Breast epithelium (tissue), 4 donors: ENCODE results near the gene NR6A1. TPM values are rescaled to one million over a fixed set of nuclear protein-coding genes. Genes with fewer than 3 reads are reported as not detected.
"Not testable (repeated sequence)": the region's sequence is repeated elsewhere in the genome, so short reads cannot be mapped to it uniquely, and the experiment has no call there.

ENCODE experiments used
- DNase-seq, 2 donors: peaks; one replicate each; pipeline ENCODE4 v3.0.0-alpha.2; 2019; ENCODE audit warnings: low spot score in 2 of 2
- H3K27ac ChIP-seq, 2 donors: fragments of 200-600 bp; sonication (generic) in 1 of 2; one replicate each; pipeline ENCODE4 v1.5.1; 2016 to 2019; ENCODE audit warnings: mild to moderate bottlenecking in 1 of 2
- H3K27me3 ChIP-seq, 2 donors: fragments of 200-600 bp; sonication (generic) in 1 of 2; one replicate each; pipeline versions ENCODE4 v1.5.1 to v1.6.0; 2017 to 2019; ENCODE audit warnings: control low read depth in 1 of 2, mild to moderate bottlenecking in 1 of 2
- H3K36me3 ChIP-seq: fragments of 200-600 bp; one replicate; pipeline ENCODE4 v1.5.1; 2019
- H3K4me1 ChIP-seq, 2 donors: fragments of 200-600 bp; sonication (generic); one replicate each; pipeline ENCODE4 v1.5.1; 2016 to 2019; ENCODE audit warnings: control low read depth in 1 of 2
- H3K4me3 ChIP-seq, 3 donors: fragments of 200-600 bp; sonication (generic); 1 replicate in 2 of 3; 2 replicates in 1 of 3; pipeline ENCODE4 v1.5.1; 2016 to 2019; ENCODE audit warnings: mild to moderate bottlenecking in 3 of 3, moderate library complexity in 2 of 3
- H3K9me3 ChIP-seq, 2 donors: fragments of 200-600 bp; sonication (generic) in 1 of 2; one replicate each; pipeline ENCODE4 v1.5.1; 2016 to 2019; ENCODE audit warnings: control low read depth in 1 of 2
- POLR2A ChIP-seq: fragments of 450-650 bp; IDR thresholded peaks from one replicate; pipeline ENCODE4 v1.6.1; 2016; ENCODE audit warnings: antibody characterized with exemption, mild to moderate bottlenecking, moderate library complexity
- POLR2AphosphoS5 ChIP-seq, 3 donors: sonication (generic); formaldehyde crosslinking; IDR thresholded peaks; one replicate each; pipeline ENCODE4 v1.6.1; 2017; ENCODE audit warnings: antibody characterized with exemption in 3 of 3
- intact Hi-C: fragments of 100-400 bp; cut with DNase I; formaldehyde crosslinking; loops from one replicate; pipeline ENCODE4 v1.15.1; 2023; ENCODE audit warnings: low total_unique reads
- total RNA-seq, 3 donors: library from RNA; depleted of rRNA; stranded (reverse); fragments of >200 nt; gene quantifications; one replicate each; pipeline ENCODE4 v1.1.0, GENCODE V29; 2016
- TF ChIP-seq, protein P1 (sequence below), 3 donors: fragments of 450-650 bp; IDR thresholded peaks; one replicate each; pipeline ENCODE4 v1.5.1; 2016 to 2017; ENCODE audit warnings: antibody characterized with exemption in 3 of 3, mild to moderate bottlenecking in 3 of 3, moderate library complexity in 3 of 3

The NR6A1 gene
- total RNA-seq, 3 donors from 2014 or later: 1.3 to 5.3 (median 3.9) TPM

DNA sequence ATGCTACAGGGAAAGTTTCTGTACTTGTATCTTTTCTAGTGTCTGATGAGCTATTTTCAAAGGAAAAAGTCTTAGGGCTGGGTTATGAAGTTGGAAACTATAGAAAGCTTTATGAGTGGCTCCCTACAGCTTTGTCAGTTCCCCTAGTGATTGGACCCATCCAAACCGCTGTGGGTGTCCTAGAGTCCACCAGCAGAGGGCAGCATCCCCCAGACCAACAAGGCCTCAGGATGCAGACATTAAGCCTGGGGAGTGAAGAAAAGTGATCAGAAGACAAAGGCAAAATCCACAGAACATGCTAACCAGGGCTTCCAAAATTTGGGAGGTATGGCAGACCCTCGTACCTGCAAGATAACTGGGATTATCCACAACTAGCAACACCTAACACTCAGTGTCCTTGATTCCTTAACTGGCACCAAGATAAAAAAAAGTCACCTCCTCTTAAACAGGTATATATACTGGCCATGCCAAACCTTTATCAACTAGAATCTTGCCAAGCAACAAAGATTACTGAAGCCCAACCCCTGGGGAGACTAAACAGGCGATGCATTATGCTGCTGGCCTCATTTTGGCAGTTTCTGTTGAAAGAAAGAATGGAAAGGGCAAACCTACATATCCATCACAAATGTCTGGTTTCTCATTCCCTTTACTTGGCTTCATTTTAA, 153.5 kb downstream of the NR6A1 start:
- H3K4me3 ChIP-seq: no peak overlapping the region
- no peaks in the 10 kb centered on the region for H3K36me3 ChIP-seq
- intact Hi-C loops: loop anchor here (10.0 kb wide), 1 partner anchor 97 kb away; no protein-coding TSS in a partner anchor
- H3K9me3 ChIP-seq: no peaks in the 10 kb centered on the region
- H3K27me3 ChIP-seq: no peaks in the 10 kb centered on the region
- H3K4me1 ChIP-seq: no peaks in the 10 kb centered on the region
- TF ChIP-seq, protein P1, sequence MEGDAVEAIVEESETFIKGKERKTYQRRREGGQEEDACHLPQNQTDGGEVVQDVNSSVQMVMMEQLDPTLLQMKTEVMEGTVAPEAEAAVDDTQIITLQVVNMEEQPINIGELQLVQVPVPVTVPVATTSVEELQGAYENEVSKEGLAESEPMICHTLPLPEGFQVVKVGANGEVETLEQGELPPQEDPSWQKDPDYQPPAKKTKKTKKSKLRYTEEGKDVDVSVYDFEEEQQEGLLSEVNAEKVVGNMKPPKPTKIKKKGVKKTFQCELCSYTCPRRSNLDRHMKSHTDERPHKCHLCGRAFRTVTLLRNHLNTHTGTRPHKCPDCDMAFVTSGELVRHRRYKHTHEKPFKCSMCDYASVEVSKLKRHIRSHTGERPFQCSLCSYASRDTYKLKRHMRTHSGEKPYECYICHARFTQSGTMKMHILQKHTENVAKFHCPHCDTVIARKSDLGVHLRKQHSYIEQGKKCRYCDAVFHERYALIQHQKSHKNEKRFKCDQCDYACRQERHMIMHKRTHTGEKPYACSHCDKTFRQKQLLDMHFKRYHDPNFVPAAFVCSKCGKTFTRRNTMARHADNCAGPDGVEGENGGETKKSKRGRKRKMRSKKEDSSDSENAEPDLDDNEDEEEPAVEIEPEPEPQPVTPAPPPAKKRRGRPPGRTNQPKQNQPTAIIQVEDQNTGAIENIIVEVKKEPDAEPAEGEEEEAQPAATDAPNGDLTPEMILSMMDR (IDR thresholded peaks at IDR 0.05): peak; percentile 58 to 88 (median 80)
- TF ChIP-seq POLR2A: no peak
- DNase-seq: peak; percentile 66 to 79
- H3K27ac ChIP-seq: no peak overlapping the region

DNA sequence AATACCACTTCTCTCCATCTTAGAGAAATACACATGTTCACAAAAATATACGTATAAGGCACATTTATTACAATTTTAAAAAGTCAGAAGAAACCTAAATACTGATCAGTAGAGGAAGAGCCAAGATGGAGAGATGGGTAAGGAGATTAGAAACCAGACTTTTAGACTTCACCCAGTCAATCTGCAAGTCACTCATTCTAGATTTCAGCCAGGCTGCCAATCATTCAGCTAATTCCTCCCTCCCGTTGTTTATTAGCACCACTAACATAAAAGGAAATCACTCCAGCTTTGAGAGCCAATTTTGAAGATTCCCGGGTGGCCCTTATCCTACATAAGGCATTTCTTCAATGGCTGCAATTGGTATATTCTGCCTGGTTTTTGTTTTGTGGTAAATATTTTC, 154.2 kb downstream of the NR6A1 start:
- H3K36me3 ChIP-seq: no peaks in the 10 kb centered on the region
- H3K9me3 ChIP-seq: no peaks in the 10 kb centered on the region
- intact Hi-C loops: loop anchor here (10.0 kb wide), 1 partner anchor 98 kb away; no protein-coding TSS in a partner anchor
- H3K27ac ChIP-seq: no peak overlapping the region
- no peaks in the 10 kb centered on the region for H3K4me1 ChIP-seq
- no peak overlapping the region for H3K4me3 ChIP-seq
- no peak for DNase-seq
- TF ChIP-seq POLR2AphosphoS5 (IDR thresholded peaks at IDR 0.05): no peak
- TF ChIP-seq, protein P1 (IDR thresholded peaks at IDR 0.05): no peak
- TF ChIP-seq POLR2A: no peak
- no peaks in the 10 kb centered on the region for H3K27me3 ChIP-seq

DNA sequence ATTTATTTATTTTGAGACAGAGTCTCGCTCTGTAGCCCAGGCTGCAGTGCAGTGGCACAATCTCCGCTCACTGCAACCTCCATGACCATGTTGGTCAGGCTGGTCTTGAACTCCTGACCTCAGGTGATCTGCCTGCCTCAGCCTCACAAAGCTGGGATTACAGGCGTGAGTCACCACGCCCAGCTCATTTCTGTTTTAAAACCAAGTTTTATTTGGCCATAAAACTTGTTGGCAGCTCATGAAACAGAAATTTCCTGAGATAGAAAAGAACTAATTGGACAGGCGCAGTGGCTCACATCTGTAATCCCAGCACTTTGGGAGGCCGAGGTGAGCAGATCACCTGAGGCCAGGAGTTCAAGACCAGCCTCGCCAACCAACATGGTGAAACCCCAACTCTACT, 155.3 kb downstream of the NR6A1 start:
- intact Hi-C loops: loop anchor here (10.0 kb wide), 1 partner anchor 99 kb away; no protein-coding TSS in a partner anchor
- not testable (repeated sequence) for H3K4me3 ChIP-seq, DNase-seq

DNA sequence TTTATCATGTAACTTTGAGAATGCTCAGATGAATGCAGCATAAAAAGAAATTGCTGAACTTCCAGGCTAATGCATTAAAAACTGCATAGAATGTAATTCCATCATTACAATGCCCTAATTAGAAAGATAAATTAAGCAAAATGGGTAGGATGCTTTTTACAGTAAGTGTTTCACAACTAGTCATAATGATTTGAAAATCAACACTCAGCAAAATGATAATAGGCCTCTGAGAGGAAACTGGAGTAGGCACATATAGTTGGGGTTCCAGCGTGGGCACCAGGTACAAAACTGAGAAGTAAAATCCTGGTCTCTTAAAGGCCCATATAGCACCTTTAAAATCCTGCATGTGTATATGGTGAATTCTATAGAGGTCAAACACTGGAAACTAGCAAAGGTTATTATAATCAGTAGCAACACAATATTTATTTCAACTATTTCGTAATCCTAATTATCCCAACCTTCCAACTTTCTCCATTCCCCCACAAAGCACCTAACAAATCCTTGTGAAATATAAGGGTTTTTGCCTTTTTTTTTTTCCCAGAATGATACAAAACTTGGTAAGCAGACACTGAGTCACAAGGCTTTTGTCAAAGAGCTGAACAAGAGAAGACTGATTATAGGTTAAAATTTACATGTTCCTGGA, 155.9 kb downstream of the NR6A1 start:
- H3K27me3 ChIP-seq: no peaks in the 10 kb centered on the region
- H3K27ac ChIP-seq: no peak overlapping the region
- H3K4me3 ChIP-seq: no peak overlapping the region
- no peak for TF ChIP-seq POLR2AphosphoS5 (IDR thresholded peaks at IDR 0.05)
- no peak for TF ChIP-seq POLR2A
- TF ChIP-seq, protein P1 (IDR thresholded peaks at IDR 0.05): no peak
- no peaks in the 10 kb centered on the region for H3K9me3 ChIP-seq
- no peaks in the 10 kb centered on the region for H3K36me3 ChIP-seq
- DNase-seq: no peak
- intact Hi-C loops: loop anchor here (10.0 kb wide), 1 partner anchor 100 kb away; no protein-coding TSS in a partner anchor
- H3K4me1 ChIP-seq: no peaks in the 10 kb centered on the region

More for the DNA sequence above, 155.3 kb downstream of the NR6A1 start:
- H3K36me3 ChIP-seq, H3K27me3 ChIP-seq, H3K4me1 ChIP-seq, H3K27ac ChIP-seq, H3K9me3 ChIP-seq: not testable (repeated sequence)

DNA sequence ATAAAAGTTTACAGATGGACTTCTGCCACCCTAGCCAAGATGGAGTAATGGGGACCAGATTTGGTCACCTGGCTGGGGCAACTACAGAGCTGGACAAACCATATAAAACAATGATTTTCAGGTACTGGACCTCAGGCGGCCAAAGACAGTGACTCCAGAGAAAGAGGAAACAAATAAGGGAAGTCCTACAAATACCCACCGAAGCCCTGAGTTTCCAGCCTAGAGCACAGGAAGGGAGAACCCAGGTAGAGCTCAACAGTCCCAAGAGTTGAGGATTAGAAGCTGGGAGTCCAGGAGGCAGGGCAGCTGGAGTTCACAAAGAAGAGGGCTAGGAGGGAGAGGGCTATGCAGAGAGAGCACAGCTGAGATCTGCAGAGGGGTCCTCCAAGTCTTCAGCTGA, 157.3 kb downstream of the NR6A1 start:
- no peak overlapping the region for H3K4me3 ChIP-seq
- H3K27ac ChIP-seq: no peak overlapping the region
- no peak for DNase-seq
- H3K27me3 ChIP-seq: no peaks in the 10 kb centered on the region
- no peaks in the 10 kb centered on the region for H3K36me3 ChIP-seq
- TF ChIP-seq POLR2A (no peak), POLR2AphosphoS5 (IDR thresholded peaks at IDR 0.05) (no peak)
- TF ChIP-seq, protein P1 (IDR thresholded peaks at IDR 0.05): no peak
- intact Hi-C loops: loop anchor here (10.0 kb wide), 1 partner anchor 101 kb away; no protein-coding TSS in a partner anchor
- H3K9me3 ChIP-seq: no peaks in the 10 kb centered on the region
- no peaks in the 10 kb centered on the region for H3K4me1 ChIP-seq
